Right lobe of liver (tissue), 4 donors: ENCODE data around the gene S100A10.

Experiments
- CTCF ChIP-seq, 4 donors: fragments of 200-600 bp in 3 of 4; fragments of 450-650 bp in 1 of 4; IDR thresholded peaks; one replicate each; pipeline versions ENCODE4 v1.5.1 to v1.8.0; 2016 to 2022; ENCODE audit warnings: antibody characterized with exemption in 4 of 4, mild to moderate bottlenecking in 2 of 4
- POLR2A ChIP-seq: fragments of 450-650 bp; IDR thresholded peaks from one replicate; pipeline ENCODE4 v1.6.1; 2017; ENCODE audit warnings: antibody characterized with exemption, mild to moderate bottlenecking
- donor health status: DM: no; HTN: no; CAD: no.
- donor health status: DM: no; HTN: no; CAD: no.
- donor health status: DM: no; HTN: yes; CAD: no.

GRCh38 chr1:151934048-151934493, 59.6 kb downstream of the S100A10 start:
- TF ChIP-seq CTCF (IDR thresholded peaks at IDR 0.05) (peak; percentile 80 to 89 (median 84)), POLR2A (no peak)
